Measurements from ENCODE around the gene ABLIM2. TPM values are rescaled to one million over a fixed set of nuclear protein-coding genes. Genes with fewer than 3 reads are reported as not detected.

Gene ABLIM2
- total RNA-seq, 4 donors from 2014 or later = 10.6 to 31.7 (median 20.3) TPM

DNA sequence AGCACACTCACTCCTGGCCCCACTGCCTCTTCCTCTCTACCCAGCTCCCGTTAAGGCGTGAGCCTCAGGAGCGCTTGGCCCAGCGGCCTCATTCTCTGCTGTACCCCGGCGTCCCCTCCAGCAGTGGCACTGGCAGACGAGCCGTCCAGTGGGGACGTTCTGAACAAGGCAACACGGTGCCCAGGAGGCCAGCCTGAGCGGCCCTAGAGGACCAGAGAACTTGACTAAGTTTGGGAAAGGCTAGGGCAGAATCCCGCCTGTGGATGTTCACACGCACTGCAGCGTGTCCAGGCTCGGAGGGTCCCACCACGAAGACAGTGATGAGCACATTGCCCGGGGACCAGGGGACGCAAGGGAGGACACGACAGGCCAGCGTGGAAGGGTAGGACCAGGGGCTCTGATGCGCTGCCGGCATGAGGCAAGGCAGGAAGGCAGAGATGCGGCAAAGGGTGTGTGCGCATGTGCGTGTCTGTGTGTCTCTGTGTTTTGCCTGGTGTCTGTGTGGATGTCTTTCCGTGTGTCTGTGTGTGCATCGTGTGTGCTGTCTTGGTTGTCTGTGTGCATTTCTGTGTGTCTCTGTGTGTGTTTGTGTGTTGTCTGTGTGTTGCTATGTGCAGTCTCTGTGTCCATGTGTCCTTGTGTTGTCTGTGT, 89.4 kb downstream of the ABLIM2 start:
- intact Hi-C loops (cut with DNase I; ENCODE audit: low total_unique reads) = no loop called here
- H3K4me3 ChIP-seq (ENCODE audit: low read depth, poor library complexity, severe bottlenecking) = no peak overlapping the region
- no peak for TF ChIP-seq POLR2A (IDR thresholded peaks at IDR 0.05)
- 82 to 87% methylated on average over 27 of the region's 27 CpGs for WGBS, 2 donors
- DNase-seq (ENCODE audit: low spot score in 2 of 2) = no peak

DNA sequence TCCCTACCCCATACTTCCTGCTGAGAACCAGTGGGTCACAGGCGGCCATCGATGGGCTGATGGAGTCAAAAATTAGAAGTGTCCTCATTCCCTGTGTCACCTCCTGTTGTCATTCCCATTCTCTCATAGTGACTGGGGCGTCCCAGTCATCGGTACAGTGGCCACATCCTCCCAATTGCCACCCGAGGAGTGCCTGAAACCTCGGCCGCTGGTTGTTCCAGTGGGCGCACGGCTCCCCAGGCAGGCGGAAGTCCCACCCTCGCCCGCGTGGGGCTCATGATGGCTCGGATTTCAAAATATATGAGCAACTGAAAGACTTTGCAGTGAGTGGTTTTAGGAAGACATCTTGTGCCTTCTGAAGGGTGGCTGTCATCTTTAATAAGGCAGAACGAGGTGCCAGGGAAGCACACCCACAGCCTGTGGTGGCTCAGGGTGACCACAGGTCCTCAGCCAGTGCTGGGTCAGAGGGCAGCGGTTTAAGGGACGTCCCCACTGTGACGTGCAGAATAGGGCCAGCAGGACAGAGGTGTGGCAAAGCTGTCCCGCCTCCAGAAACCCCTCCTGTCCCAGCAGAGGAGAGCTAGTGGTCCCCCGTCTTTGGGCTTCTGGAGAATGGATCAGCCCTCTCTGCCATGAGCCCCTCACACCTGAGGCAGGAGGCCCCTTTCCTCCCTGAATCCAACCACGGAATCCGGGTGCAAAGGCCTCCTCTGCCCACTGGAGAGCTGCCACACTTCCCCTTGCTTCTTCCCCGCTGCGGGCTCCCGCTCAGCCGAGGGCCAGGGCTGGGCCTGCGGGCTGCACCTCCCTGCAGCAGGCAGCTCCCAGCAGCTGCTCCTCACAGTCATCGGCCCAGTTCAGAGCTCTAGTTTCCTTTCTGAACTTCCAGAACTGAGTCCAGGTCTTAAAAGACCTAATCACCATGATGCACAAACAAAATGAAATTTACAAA, 90.4 kb downstream of the ABLIM2 start:
- 83 to 84% methylated on average over 28 of the region's 28 CpGs for WGBS, 2 donors
- DNase-seq (ENCODE audit: low spot score in 2 of 2) = no peak
- intact Hi-C loops (cut with DNase I; ENCODE audit: low total_unique reads) = no loop called here
- TF ChIP-seq, protein P1, sequence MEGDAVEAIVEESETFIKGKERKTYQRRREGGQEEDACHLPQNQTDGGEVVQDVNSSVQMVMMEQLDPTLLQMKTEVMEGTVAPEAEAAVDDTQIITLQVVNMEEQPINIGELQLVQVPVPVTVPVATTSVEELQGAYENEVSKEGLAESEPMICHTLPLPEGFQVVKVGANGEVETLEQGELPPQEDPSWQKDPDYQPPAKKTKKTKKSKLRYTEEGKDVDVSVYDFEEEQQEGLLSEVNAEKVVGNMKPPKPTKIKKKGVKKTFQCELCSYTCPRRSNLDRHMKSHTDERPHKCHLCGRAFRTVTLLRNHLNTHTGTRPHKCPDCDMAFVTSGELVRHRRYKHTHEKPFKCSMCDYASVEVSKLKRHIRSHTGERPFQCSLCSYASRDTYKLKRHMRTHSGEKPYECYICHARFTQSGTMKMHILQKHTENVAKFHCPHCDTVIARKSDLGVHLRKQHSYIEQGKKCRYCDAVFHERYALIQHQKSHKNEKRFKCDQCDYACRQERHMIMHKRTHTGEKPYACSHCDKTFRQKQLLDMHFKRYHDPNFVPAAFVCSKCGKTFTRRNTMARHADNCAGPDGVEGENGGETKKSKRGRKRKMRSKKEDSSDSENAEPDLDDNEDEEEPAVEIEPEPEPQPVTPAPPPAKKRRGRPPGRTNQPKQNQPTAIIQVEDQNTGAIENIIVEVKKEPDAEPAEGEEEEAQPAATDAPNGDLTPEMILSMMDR (IDR thresholded peaks at IDR 0.05) = no peak
- no peak for TF ChIP-seq POLR2A (IDR thresholded peaks at IDR 0.05)
- H3K4me3 ChIP-seq (ENCODE audit: low read depth, poor library complexity, severe bottlenecking) = no peak overlapping the region

DNA sequence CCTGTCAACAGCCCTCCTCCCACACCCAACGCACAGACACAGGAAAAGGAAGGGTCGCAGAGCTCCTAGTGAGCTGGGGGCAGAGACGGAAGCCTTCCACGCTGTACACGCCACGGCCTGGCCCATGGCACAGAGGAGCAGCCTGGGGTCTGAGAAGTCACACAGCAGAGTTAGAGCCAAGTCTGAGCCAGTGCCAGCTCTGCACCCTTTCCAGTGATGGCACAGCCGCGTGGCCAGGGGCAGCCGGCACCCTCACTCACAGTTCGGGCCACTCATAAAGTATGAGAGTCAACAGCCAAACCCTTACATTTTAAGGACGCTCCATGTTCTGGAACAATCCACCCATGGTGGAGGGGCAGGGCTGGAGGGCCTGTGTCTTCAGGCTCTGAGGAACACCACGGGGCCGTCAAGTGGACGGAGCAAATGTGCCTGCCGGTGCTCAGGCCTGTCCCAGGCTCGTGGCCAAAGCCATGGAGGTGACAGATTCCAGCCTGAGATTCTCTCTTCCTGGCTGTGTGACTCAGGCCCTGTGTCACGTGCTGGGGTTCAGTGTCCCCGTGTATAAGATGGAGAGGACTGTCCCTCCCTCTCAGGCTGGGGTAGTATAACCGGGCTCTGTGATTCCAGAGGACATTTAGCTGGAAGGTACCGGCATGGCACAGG, 91.2 kb downstream of the ABLIM2 start:
- intact Hi-C loops (cut with DNase I; ENCODE audit: low total_unique reads) = no loop called here
- no peak for TF ChIP-seq POLR2A (IDR thresholded peaks at IDR 0.05)
- TF ChIP-seq, protein P1 (IDR thresholded peaks at IDR 0.05) = no peak
- WGBS, 2 donors = 89 to 96% methylated on average over 11 to 20 of the region's 20 CpGs
- DNase-seq (ENCODE audit: low spot score in 2 of 2) = no peak
- no peak overlapping the region for H3K4me3 ChIP-seq (ENCODE audit: low read depth, poor library complexity, severe bottlenecking)

DNA sequence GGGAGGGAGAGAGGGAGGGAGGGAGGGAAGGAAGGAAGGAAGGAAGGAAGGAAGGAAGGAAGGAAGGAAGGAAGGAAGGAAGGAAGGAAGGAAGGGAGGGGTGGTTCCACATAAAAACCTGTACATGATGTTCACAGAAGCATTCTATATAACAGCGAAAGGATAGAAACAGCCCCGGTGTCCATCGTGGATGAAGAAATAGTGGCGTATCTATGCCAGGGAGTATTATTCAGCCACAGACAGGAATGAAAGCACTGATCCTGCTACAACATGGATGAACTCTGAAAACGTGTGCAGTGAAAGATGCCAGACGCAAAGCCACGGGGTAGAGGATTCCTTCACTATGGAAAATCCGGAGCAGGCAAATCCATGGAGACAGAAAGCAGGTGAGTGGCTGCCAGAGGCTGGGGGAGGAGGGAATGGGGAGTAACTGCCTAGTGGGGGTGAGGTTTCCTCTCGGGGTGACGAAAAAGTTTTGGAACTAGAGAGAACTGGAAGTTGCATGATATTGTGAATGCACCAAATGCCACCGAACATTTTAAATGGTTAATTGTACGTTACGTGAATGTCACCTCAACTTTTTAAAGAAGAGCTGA, 92.2 kb downstream of the ABLIM2 start:
- WGBS, 2 donors = 88 to 90% methylated on average over 13 of the region's 13 CpGs
- intact Hi-C loops (cut with DNase I; ENCODE audit: low total_unique reads) = no loop called here
- DNase-seq (ENCODE audit: low spot score in 2 of 2) = no peak
- no peak for TF ChIP-seq POLR2A (IDR thresholded peaks at IDR 0.05)
- TF ChIP-seq, protein P1 (IDR thresholded peaks at IDR 0.05) = no peak
- H3K4me3 ChIP-seq (ENCODE audit: low read depth, poor library complexity, severe bottlenecking) = no peak overlapping the region

DNA sequence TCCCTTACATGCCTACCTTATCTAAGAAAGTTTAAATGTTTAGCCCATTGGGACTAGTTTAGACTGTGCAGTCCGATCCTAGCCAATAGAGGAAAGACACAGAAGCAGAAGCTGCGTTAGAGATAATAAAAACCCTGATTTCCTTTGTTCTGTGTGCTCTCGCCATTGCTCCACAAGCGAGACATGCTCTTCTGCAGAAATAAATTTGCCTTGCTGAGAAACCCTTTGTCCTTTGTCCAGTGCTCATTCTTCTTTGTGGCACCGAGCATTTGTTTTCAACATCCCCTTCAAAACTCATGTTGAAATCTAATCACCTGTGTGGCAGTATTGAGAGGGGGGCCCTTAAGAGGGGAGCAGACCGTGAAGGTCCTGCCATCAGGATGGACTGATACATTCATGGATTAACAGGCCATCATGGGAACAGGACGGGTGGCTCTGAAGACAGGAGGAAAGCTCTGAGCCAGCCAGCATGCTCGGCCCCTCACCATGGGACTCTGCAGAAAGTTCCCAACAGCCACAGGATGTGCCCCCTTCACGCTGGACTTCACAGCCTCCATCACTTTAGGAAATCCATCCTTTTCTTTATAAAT, 94.5 kb downstream of the ABLIM2 start:
- no peak for DNase-seq (ENCODE audit: low spot score in 2 of 2)
- intact Hi-C loops (cut with DNase I; ENCODE audit: low total_unique reads) = no loop called here
- TF ChIP-seq POLR2A (IDR thresholded peaks at IDR 0.05) = no peak
- TF ChIP-seq, protein P1 (IDR thresholded peaks at IDR 0.05) = no peak
- WGBS, 2 donors = 93 to 94% methylated on average over 9 of the region's 9 CpGs
- no peak overlapping the region for H3K4me3 ChIP-seq (ENCODE audit: low read depth, poor library complexity, severe bottlenecking)

Data from lower leg skin (tissue), 4 donors.